RPMI8226 (cell line): ENCODE data around the gene NR2F6.

Experiments used
- DNase-seq: peaks from one replicate; pipeline ENCODE4 v3.0.0-alpha.2; 2015

Gene NR2F6

DNA sequence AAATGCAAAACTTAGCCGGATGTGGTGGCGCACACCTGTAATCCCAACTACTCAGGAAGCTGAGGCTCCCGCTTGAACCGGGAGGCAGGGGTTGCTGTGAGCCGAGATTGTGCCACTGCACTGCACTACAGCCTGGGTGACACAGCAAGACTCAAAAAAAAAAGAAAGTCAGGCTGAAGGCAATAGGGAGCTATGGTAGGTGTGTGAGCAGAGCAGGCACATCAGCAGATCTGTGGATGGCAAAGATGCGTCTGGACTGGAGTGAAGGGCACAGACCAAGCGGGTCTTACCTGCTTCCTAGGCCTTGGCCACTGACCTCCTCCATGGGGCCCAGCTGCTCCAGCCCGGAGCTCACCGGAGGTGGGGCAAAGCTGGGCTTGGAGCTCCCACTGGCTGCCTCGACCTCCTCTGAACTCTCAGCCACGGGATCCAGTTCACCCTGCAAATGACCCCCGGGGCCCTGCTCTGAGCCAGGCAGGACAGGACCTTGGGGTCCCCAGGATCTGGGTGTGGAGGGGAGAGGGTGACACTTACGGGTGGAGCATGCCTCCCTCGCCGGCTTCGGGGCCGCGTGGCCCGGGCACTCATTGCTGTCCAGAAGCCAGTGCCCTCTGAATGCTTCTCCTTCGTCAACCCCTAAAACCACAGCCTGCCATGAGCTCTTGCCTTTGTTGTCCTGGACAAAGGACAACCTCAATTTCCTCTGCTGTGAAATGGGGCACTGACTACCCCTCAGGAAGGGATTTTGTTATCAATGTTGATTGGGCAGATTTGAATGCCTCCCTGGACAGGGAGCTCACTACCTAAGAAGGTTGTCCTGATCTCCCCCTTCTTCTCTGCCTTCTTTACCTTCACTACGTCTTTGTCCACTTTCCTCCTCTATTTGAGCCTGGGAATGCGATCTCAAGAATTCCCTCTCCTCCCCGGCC lies 18.3 kb upstream of the NR2F6 start:
- DNase-seq: no peak

DNA sequence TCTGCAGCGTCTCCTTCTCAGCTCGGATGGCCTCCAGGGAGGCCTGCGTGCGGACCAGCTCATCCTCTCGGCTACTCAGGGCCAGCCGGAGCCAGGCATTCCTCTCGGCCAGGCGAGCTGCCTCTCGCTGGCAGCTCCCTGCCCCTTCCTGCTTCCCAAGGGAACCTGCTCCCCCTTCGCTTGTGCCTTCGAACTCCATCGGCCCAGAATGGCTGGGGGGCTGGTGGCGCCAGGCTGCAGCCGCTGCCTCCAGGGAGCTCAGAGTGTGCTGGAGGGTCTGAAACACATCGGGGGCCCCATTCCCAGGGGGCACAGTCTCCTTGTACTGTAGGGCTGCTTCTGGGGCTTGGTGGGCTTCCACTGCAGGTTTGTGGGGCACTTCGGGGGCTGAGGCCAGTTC lies 16.8 kb upstream of the NR2F6 start:
- no peak for DNase-seq

DNA sequence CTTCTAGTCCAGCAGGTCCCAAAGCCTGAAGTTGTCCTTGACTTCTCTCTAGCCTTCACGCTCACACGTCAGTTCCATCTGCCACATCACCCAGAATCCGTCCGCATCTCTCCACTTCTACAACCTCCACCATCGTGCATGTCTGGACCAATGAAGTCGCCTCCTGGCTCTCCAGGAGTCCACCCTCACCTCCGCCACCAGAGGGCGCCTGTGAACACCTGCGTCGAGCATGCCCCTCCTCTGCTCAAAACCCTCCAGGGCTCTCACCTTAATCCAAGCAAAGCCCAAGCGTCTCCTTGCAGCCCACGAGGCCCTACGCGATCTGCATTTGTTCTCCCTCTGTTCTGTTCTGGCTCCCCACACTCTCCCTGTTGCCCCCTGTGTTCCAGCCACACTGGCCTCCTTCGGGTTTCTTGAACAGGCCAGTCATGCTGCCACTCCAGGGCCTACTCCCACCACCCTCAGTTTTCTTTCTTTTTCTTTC lies 15.2 kb upstream of the NR2F6 start:
- peak; percentile 93 for DNase-seq

DNA sequence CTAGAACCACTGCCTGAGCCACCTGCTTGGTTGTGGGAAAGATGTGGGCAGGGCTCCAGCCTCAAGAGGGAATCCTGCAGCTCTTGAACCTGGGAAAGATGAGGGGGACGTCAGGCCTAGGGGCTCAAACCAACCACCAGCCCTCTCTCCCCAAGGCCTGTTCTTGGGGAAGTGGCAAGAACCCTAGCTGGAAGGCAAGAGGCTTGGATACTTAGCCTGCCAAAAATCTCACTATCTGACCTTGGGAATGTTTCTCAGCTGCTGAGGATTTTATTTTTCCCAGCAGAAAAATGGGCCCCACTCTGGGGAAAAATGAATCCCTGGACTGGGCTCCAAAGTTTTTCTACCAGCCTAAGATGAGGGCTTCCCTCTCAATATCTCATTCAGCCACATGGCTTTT lies 14.2 kb upstream of the NR2F6 start:
- no peak for DNase-seq

DNA sequence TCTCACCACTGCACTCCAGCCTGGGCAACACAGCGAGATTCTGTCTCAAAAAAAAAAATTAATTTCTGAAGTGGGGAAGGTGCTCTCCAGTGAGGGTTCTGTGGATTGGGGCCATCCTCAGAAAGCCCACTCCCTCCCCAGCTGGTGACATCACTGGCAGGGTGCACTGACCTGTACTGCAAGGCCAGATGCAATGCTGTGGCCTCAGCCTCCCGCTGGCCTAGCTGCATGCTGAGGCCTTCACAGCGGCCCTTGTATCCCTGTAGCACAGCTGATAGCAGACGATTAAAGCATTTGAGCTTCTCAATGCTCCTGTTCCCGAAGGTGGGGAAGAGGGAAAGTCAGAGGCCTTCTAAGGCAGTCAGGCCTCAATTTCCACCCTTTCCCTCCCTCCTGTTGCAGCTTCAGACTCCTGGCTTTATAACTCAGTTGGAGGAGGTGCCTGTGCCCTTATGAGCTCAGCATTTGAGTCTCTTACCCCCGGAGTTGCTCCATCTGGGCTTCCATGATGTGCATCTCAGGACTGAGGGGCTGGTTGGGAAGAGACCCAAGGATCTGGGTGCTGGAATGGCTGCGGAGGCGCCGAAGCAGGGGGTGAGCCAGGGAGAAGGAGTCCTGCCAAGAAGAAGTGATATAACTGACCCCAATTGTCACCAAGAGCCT lies 13.5 kb upstream of the NR2F6 start:
- peak; percentile 26 for DNase-seq

DNA sequence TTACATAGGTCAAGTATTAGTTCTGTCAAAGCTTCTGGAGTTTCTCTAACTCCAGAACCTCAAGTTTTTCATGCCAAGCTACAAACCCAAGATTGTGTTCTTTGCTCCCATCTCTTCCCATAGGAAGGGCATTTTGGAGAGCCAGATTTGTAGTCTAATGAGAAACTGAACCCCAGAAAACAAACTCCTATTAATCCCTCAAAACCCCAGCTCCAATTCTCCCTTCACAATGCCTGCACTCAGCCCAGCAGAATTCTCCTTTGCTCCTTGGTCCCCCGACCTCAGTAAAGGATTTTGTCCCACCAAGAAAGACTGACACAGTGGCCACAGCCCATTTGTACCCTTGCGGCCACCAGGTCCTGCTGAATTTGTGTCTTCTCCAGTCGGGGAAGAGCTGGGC lies 10.4 kb upstream of the NR2F6 start:
- no peak for DNase-seq

DNA sequence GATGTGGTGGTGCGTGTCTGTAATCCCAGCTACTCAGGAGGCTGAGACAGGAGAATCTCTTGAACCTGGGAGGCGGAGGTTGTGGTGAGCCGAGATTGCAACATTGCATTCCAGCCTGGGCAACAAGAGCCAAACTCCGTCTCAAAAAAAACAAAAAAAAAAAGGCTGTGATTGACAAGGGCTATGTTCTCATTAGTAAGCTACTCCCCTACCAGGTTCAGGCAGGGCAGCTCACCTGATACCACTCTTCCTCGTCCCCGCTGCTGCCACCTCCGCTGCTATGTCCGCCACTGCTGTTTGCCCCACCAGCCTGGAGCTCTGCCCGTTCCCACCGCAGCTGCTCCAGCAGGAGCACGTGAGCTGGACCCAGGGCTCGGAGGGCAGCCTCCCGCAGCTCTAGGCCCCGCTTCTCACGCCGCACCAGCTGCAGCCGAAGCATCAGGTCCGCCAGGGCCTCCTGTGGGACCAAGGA lies 9.5 kb upstream of the NR2F6 start:
- peak; percentile 29 for DNase-seq

DNA sequence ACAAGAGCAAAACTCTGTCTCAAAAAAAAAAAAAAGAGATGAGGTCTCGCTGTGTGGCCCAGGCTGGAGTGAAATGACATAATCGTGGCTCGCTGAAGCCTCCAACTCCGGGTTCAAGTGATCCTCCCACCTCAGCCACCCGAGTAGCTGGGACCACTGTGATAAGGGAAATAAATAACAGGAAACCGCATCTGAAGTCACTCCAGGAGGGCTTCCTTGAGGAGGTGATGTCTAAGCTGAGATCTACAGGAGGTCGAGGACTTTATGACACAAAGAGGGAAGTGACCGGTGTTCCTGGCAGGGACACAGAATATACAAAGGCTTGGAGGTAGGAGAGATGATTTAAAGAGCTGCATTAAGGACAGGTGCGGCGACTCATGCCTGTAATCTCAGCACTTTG lies 8.9 kb upstream of the NR2F6 start:
- no peak for DNase-seq

DNA sequence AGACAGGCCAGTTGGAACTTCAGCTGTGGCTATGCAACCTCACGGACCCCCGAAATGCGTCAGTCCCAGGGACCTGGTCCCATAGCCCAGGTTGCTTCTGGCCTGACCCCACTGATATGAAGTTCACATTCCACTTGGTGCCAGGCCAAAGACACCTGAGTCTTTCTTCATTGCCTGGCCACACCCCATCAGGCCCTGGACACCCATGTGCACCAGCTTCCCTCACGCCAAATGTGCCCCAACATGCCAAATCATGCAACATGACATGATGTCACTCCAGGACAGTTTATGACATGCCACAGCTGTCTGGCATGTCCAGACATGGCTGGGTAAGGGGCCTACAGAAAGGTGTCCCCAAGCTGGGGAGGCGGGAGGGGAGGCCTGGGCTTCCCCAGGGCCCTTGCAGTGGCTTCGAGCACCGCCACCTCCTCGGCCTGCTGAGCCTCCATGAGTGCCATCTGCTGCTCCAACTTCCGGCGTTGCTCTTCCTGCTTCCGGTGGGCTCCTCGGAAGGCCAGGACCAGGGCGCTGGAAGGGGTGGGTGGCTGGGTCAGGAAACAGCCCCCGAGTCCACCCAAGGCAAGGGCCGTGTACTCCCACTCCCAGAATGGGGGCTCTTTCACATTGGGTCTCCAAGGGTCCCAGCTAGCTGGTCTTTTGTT lies 4.3 kb upstream of the NR2F6 start:
- no peak for DNase-seq

DNA sequence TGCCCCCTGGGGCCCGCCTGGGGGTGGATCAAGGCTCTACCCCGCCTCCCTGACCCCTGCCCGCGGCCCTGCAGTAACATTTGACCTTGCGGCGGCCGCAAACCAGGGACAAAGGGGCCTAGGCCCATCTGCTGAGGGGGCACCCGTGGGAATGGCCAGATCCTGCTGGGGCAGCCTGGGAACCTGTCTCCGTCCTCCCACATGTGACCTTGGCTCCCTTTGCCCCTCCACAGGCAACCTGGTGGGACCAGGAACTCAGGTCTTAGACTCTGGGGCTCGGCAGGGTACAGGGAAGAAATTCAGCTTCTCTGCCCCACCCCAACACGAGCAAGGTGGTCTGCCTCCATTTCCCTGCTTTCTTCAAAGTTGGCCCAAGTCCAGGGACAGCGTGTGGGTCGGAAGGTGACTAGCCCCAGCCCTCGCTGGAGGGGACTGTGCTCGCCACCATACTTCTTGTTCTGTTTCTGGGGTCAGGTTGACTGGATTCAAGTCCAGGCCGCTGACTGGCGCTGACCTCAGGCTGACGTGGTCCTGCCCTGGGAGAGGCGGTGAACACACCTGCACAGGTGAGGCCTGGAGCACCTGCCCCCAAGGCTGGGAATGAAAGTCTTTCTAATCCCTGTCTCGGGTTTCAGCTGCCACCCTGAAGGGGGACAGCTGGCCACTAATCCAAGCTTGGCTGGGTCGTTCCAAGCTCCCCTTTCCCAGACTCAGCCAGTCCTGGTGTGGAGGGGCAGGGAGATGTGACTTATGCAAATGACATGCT lies 2.5 kb upstream of the NR2F6 start:
- no peak for DNase-seq

DNA sequence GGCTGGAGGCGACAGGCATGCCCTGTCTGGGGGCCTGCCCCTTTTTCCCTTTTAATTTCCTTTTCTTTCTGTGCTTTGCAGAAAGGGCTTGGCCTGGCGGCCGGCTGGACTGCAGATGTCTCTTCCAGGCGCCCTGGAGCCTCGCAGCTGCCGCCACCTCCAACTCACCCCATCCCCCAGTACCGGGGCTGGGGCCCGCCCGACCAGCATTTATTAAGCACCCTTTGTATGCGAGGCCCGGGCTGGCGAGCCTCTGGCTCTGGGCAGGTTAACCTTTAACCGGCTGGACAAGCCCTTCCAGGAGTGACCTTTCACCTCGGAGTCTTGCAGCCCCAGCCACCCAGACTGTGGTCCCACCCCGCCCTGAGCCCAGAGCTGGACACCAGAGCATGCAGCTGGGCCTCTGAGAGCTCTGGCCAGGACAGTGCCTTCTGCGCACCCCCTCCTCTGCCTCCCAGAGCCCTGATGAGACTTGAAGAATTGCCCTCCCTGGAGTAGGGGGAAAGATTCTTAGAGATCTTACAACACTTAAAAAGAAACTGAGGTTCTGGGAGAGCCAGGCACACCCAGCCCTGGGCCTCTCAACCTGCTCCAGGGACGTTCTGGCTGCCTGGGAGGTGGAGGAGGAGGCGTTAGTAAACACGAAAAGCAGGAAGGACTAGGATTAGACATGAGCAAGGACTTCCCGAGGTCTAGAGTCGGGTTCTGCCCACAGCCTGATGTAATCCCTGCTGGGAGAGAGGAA lies 1.1 kb upstream of the NR2F6 start:
- peak; percentile 73 for DNase-seq

DNA sequence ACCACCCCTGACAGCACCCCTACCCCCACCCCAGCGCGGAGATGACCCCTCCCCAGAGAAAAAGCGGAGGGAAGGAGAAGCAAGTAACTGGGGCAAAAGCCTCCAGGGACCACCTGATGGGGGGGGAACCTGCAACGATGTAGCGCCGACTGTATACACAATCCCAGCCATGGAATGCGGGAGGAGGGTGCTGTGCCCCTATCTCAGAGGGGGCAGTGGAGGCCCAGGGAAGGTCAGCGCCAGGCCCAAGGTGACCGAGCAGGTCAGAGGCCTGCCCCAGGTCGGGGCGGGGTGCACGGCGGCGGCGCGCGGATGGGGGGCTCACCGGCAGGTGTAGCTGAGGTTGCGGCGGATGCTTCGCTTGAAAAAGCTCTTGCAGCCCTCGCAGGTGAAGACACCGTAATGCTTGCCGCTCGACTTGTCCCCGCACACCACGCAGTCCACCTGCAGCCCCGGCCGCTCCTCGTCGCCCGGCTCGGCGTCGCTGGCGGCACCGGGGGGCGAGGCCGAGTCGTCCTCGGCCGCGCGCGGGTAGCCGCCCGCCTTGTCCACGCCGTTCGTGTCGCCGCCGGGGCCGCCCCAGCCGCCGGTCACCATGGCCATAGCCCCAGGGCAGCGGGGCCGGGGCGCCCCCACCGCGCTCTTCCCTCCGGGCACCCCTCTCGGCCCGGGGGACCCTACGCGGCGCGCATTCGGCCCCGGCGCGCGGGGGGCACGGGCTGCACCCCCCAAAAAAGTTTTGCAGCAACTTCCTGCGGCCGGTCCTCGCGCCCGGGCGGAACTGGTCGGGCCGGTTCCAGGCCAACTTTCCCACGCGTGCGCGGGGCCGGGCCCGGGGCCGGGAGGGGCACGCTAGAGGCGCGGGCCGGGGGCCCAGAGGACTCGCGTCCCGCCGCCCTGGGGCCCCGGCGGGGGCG lies 843 bp downstream of the NR2F6 start:
- peak; percentile 45 for DNase-seq

DNA sequence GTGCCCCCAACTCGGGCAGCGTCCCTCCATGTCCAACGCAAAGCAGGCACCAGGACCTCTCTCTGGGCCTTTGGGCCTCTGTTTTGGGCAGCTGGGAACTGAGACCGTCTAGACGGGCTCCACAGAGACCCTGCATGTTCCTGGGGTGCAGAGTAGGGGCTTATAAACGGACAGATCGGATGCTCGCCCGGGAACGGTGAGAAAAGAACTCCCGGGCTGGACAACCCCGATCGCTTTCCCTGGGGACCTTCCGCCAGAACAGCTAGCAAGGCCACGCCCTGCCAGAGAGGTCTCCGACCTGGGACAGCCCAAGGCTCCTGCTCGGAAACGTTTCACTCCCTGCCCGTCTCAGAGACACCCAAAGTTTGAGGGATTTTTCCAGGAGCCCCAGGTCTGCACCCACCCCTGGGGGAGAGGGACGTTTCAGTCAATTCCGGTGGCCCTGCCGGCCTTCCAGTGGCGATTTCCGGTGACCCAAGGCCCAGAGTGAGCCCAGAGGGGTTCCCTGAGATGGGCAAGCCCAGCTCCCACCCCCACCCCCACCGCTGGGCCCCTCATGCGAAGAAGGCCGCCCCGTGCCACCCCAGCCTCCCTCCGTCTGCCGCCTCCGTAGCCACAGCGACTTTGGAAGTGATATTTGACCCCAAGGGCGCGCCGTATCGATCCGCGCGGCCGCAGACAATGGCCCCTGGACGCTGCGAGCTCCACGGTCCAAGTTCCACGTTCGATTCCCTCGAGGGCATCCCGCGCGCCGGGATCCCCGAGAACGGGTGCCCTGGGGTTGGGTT lies 1.7 kb downstream of the NR2F6 start:
- no peak for DNase-seq

DNA sequence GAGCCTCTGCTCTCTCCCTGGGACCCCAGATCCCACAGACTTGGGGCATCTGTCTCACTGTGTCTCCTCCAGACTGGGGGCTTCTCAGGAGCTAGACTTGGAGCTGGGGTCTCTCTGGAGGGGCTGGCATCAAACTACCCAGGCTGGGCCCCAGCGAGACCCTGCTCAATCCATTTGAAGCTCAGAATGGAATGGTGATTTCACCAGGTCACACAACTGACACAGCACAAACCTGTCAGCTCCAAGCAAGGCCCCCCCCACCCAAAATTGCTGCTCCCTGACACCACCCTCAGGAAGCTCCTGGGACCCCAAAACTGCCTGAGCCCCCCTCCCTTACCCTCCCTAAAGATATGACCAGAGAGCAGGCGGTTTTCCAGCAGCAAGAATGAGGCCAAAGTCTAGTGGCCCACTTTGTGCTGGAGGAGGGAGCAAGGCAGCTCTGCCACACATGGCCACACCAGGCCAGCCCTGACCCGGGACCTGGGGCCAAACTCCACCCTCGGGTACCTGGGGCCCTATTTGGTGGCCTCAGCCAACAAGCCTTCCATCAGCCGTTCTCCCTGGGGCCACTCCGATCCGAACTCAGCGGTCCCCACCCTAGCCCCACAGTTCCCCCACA lies 2.4 kb downstream of the NR2F6 start:
- DNase-seq: no peak

DNA sequence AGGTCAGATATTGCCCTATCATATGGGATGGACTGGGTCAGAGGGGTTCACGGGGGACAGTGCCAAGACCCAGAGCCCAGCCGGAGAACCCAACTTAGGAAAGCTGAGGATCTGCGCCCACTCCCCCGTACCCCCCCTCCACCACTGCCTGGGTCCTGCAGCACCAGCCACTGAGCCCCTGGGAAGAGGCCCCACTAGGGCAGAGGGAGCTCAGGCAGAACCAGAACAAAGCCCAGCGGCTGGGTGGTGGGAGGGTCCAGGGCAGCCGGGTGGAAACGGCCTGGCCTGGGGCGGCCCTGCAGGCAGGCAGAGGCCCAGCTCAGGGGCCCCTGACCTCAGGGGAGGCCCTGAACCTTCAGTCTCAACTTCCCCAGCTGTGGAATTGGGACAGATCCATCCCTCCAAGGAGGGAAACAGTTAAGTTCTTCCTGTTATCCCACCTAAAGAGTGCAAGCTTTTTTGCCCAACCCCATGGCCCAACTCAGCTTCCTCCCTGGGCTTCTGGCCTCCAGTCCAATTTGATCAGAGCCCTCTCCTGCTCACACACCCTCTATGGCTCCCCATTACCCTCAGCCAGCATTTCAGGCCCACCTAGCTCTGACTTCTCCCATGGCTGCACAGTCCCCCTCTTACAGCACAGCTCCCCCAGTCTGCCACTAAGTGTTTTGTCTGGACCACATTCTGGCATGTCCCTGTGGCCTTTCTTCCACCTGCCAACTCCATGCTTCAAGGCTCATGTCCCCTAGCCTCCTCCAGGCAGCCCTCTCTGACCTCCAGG lies 3.1 kb downstream of the NR2F6 start:
- DNase-seq: no peak

DNA sequence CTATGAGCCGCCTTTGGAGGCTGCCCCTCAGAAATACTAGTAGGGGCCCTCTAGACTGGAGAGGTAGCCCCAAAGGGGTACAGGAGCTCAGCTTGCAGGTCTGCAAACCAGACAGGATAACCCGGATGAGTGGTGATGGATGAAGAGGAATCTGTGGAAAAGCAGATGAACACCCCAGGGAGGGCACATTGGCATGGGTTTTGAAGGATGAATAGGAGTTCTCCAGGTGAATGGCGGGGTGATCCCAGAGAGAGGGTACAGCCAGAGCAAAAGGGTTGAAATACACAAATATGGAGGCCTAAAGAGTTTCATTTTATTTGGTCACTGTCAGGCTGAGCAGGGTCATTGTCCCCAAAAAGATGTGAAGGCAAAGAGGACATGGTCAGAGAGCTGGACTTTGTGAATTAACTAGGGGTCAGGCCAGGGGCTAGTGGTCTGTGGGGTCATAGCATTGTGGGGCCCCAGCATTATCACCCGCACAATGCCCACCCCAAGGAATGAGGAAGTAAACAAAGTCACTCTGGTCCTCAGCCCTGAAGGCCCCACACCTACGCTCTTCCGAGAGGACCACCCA lies 4.8 kb downstream of the NR2F6 start:
- no peak for DNase-seq

DNA sequence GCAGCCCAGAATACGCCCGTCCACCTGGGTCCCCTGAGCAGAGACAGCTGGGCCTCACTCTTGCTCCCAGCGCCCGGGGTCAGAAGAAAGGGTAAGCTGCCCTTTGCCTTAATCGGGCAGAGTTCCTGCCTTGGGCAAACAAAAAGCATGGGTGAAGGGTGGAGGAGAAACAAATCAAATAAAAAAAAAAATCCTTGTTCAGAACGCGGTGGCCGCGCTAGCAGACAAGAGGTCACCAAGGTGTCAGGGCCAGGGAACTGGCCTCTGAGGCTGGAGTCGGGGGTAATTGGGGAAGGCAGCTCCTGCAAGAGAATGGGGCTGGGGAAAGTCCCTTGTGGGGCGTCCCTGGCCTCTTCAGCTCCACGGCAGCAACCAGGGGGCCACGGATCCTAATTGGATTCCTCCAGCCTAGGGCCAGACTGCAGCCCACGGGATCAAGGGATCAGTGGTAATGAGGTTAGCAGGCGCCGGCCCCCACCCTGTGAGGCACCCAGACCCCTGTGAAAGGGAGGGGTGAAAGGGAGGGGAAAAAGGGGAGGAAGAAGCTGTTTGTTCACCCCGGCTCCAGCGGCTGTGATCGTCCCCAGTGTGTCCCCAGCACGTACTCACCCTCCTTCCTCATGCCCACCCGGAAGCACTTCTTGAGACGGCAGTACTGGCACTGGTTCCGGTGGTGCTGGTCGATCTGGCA lies 5.5 kb downstream of the NR2F6 start:
- DNase-seq: no peak
